GM18873 (cell line): ENCODE data around the gene CYBA.
"Not testable (repeated sequence)": the region's sequence is repeated elsewhere in the genome, so short reads cannot be mapped to it uniquely, and the experiment has no call there.

Experiments used
- ATAC-seq: cut with Tn5 transposase; IDR thresholded peaks from one replicate; pipeline ENCODE4 v1.9.1; 2021; ENCODE audit warnings: mild to moderate bottlenecking, moderate library complexity, moderate number of reproducible peaks; ENCODE audit not compliant: unreplicated experiment, low FRiP score

The CYBA gene

GRCh38 chr16:88686439-88687253 lies 35.8 kb upstream of the CYBA start, which contains the start of gene SNAI3:
TSS of gene SNAI3 (minus strand) at chr16:88686507. CDS start at chr16:88686406, 101 bp downstream.
- peak; percentile 44 for ATAC-seq

DNA sequence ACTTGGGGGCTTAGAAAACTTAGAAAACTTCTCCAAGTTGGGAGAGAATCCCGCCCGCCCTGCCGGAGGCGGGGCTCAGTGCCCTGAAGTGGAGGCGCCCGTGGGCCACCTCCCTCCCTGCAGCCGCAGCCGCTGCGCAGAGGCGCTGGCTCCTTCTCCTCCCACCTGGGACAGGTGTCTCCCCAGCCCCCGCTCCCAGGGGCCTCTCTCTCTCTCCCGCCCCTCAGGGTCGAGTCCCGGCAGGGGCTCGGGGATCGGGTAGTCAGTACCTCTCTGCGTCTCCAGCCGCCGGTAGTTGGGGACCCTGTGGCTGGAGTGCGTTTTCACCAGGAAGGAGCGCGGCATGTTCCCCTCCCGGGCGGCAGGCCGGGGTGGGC lies 35.2 kb upstream of the CYBA start:
- peak; percentile 9 for ATAC-seq

DNA sequence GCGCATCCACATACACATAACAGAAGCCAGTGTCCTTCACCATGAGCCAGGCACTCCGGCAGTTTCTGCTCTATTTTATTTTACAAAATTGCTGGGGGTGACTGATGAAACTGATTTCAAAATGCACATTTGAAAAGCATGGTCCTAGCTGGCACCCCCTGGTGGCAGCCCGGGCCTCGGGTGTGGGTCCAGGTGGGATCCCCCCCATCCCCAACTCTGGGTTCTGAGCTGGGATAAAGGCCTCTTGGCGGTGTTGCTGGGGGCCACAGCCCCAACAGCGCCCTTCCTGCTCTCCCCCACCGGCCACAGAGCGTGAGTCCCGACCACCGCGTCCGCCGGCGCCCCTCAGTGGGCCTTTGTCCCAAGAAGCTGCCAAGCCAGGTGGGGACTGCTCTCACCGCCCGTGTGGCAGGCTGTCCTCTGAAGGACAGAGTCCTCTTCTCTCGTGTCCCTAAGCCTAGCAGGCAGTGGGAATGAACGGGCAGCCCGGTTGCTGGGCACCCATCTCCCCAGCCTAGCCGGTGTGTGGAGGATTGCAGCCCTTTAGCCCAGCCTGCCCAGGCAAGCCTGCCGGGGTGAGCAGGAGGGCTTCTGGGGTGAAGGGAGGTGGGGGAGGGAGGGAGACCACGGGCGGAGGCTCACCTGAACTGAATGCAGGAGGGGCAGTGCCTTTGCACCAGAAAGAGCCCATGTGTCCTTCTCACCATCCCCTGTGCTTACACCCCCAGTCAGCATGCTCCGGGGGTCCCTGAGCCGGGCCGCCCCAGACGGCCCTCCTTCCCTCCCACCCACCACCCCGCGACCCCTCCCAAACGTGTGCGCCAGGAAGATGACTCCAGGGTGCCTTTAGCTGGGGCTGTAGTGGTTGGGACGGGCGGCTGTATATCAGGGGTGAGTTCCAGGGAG lies 34.6 kb upstream of the CYBA start:
- ATAC-seq: no peak

GRCh38 chr16:88684569-88685155 lies 33.8 kb upstream of the CYBA start:
- ATAC-seq: no peak

- peak; percentile 54 for ATAC-seq
These were observed 31.0 kb upstream of the CYBA start for GRCh38 chr16:88681709-88682451.

DNA sequence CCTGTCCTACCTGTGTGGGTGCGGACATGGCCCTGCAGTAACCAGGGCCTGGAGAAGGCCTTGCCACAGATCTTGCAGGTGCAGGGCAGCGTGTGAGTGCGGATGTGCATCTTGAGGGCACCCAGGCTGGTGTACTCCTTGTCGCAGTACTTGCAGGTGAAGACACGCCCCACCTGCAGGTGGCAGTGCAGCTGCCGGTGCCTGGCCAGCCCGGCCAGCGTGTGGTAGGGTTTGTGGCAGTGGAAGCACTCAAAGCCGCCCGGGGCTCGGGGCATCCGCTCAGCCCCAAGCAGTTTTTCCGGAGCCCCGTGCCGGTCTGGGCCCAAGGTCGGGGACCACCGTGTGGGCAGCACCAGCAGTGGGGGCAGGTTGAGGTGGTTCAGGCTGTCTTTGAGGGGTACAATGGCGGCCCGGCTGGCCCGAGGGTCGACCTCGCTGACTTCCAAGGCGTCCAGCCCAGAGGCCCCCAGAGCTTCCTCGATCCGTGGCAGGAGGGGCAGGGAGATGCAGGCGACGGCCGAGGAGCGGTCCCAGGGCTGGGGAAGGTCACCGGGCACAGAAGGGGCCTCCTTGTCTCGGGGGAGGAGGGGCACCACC lies 30.3 kb upstream of the CYBA start:
- no peak for ATAC-seq

GRCh38 chr16:88680554-88681083 lies 29.8 kb upstream of the CYBA start:
- no peak for ATAC-seq

GRCh38 chr16:88678224-88678979 lies 27.5 kb upstream of the CYBA start:
- ATAC-seq: no peak

- ATAC-seq: no peak
These were observed 26.9 kb upstream of the CYBA start for GRCh38 chr16:88677721-88678120.

- ATAC-seq: no peak
These were observed 25.8 kb upstream of the CYBA start for GRCh38 chr16:88676502-88677242.

DNA sequence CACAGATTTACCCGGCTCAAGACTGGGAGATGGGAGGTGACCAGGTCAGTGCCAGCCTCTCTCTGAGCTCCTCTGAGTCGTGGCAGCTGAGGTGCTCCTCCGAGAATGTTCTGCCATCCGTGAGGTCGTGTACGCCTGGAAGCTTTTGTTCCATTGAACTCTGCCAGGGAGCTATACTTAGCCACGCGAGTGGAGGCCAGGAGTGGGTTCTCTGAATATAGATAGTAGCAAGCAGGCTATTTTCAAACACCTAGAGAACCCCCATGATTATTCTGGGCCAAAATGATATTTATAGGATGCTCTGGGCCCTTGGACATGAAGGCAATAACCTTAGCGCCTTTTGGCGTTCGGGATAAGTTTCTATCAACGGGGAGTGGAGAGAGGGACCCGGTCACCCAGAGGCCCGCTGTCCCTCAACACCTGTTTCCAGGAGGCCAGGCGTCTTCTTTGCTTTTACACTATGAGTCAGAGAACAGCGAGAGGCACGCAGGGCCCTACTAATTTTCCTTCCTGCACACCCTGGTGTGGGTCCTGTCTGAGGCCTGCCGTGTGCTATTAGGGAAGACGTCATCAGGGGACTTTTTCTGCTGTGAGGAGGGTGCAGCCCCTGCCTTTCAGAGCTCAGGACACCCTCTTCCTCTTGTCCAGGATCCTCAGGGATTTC lies 23.0 kb upstream of the CYBA start:
- no peak for ATAC-seq

- ATAC-seq: no peak
These were observed 21.9 kb upstream of the CYBA start for GRCh38 chr16:88672776-88673175.

DNA sequence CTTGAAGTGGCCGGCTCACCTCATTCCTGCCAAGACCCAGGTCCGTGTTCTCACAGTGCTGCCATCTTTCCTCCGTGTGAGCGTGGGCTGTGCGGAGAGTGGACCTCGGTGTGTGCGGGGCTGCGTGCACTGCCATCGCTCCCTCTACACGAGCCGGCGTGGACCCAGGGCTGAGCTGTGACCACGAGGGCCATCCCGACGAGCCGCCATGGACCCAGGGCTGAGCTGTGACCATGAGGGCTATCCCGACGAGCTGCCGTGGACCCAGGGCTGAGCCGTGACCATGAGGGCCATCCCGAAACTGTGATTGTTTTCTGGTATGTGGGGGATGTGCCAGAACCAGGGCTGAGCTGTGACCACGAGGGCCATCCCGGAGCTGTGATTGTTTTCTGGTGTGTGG lies 21.0 kb upstream of the CYBA start:
- ATAC-seq: no peak

- ATAC-seq: no peak
These were observed 19.1 kb upstream of the CYBA start for GRCh38 chr16:88669980-88670379.

- not testable (repeated sequence) for ATAC-seq
These were observed 18.6 kb upstream of the CYBA start for GRCh38 chr16:88669493-88669892.

- no peak for ATAC-seq
These were observed 16.6 kb upstream of the CYBA start for GRCh38 chr16:88667461-88667860.

- ATAC-seq: no peak
These were observed 14.7 kb upstream of the CYBA start for GRCh38 chr16:88665570-88665969.

DNA sequence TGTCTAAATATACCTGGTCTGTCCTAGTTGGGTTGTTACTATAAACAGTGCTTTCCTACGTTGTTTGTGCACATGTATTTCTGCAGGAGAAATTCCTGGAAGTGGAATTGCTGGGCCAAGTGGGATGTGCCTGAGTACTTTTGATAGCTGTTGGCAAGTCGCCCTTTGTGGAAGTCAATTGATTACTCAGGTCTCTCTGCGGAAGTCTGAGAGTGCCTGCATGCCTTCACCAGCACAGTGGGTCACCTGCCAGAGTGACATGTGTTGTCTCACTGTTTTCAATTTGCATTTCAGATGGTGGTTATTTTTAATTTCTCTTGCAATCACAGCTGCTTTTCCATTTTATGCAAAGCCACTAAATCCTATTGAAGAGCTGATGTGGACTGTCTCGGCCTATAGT lies 14.3 kb upstream of the CYBA start:
- ATAC-seq: no peak
